GM12878 (cell line): Measurements from ENCODE around the gene RPS3A.

Experiments
- CTCF ChIP-seq, 3 experiments: IDR thresholded peaks in 2 of 3; conservative IDR thresholded peaks in 1 of 3; 2 replicates each; pipeline ENCODE4 v1.5.1; 2011; ENCODE audit warnings: low read depth in 3 of 3, low read length in 3 of 3, mild to moderate bottlenecking in 3 of 3, control low read depth in 2 of 3, moderate library complexity in 2 of 3, inconsistent platforms in 1 of 3, mixed read lengths in 1 of 3; ENCODE audit not compliant: control insufficient read depth in 2 of 3, insufficient read depth in 1 of 3; ENCODE audit errors: extremely low read depth in 1 of 3
- EZH2 ChIP-seq: IDR thresholded peaks from 2 replicates; pipeline ENCODE4 v1.6.1; 2012; ENCODE audit warnings: low read depth, mild to moderate bottlenecking, control low read depth, inconsistent platforms, low read length, borderline replicate concordance; ENCODE audit not compliant: control insufficient read depth
- POLR2A ChIP-seq: IDR thresholded peaks from 2 replicates; pipeline ENCODE4 v1.6.1; 2011; ENCODE audit warnings: low read depth, mild to moderate bottlenecking, low read length
- ZNF207 ChIP-seq: fragments of 450-650 bp; IDR thresholded peaks from 2 replicates; pipeline ENCODE4 v1.6.1; 2014; ENCODE audit warnings: antibody characterized with exemption, mild to moderate bottlenecking, borderline replicate concordance

GRCh38 chr4:151114986-151115385 lies 15.6 kb downstream of the RPS3A start:
- TF ChIP-seq POLR2A (no peak), CTCF (IDR thresholded peaks at IDR 0.05 in 2 of 3, conservative IDR thresholded peaks at IDR 0.05 in 1 of 3; ENCODE audit: control insufficient read depth in 2 of 3, extremely low read depth in 1 of 3, insufficient read depth in 1 of 3, low read depth in 3 of 3, low read length in 3 of 3) (no peak), EZH2 (no peak), ZNF207 (no peak)
